Upper lobe of left lung (tissue), 4 donors: Measurements from ENCODE around the gene LAMA3.

Source experiments
- CTCF ChIP-seq, 6 experiments: fragments of 450-650 bp in 4 of 6; fragments of 200-600 bp in 2 of 6; sonication (generic) in 2 of 6; IDR thresholded peaks; one replicate each; pipeline ENCODE4 v1.5.1; 2016 to 2019; ENCODE audit warnings: antibody characterized with exemption in 6 of 6
- EP300 ChIP-seq, 4 donors: sonication (generic); formaldehyde crosslinking; IDR thresholded peaks; one replicate each; pipeline ENCODE4 v1.5.1; 2017; ENCODE audit warnings: antibody characterized with exemption in 4 of 4, control low read depth in 2 of 4

- TF ChIP-seq CTCF (IDR thresholded peaks at IDR 0.05) (no peak), EP300 (IDR thresholded peaks at IDR 0.05) (no peak)
These were observed 305.9 kb downstream of the LAMA3 start for GRCh38 chr18:23995180-23995579.
